Left lung (tissue), 14 donors: ENCODE results near the gene GDPD1. TPM values are rescaled to one million over a fixed set of nuclear protein-coding genes. Genes with fewer than 3 reads are reported as not detected.
A peak's percentile ranks its signal among the peaks of the same experiment; 100 is the strongest.

Experiments used
- ATAC-seq: fragments of 200-7000 bp; cut with Tn5 transposase; one replicate; pipeline ENCODE4 v1.9.1; 2020; ENCODE audit warnings: moderate library complexity
- DNase-seq, 4 donors: peaks; one replicate each; pipeline ENCODE4 v3.0.0-alpha.2; 2013 to 2020
- H3K27ac ChIP-seq, 2 donors: fragments of 200-600 bp; sonication (generic) in 1 of 2; one replicate each; pipeline versions ENCODE4 v1.5.0 to v1.8.0; 2020 to 2021
- H3K27me3 ChIP-seq, 2 donors: fragments of 200-600 bp; sonication (generic) in 1 of 2; one replicate each; pipeline versions ENCODE4 v1.5.0 to v1.8.0; 2020 to 2021
- H3K36me3 ChIP-seq, 2 donors: fragments of 200-600 bp; sonication (generic) in 1 of 2; one replicate each; pipeline versions ENCODE4 v1.5.0 to v1.8.0; 2020 to 2021
- H3K4me1 ChIP-seq, 2 donors: fragments of 200-600 bp; one replicate each; pipeline ENCODE4 v1.8.0; 2021
- H3K4me3 ChIP-seq, 2 donors: fragments of 200-600 bp; sonication (generic) in 1 of 2; one replicate each; pipeline versions ENCODE4 v1.5.0 to v1.8.0; 2020 to 2021; ENCODE audit warnings: mild to moderate bottlenecking in 1 of 2
- H3K9me3 ChIP-seq, 2 donors: fragments of 200-600 bp; sonication (generic) in 1 of 2; one replicate each; pipeline versions ENCODE4 v1.5.0 to v1.8.0; 2020 to 2021
- intact Hi-C, 2 donors: fragments of 100-400 bp; cut with DNase I; formaldehyde crosslinking; loops; one replicate each; pipeline versions ENCODE4 v1.11.2 to v1.14.2; 2022
- long read RNA-seq, 12 donors: library from polyadenylated mRNA in 2 of 12; unstranded in 2 of 12; transcript quantifications; one replicate each; pipeline ENCODE4 v2.0.0 and lab custom pipeline, GENCODE V29; 2019 to 2026
- polyA plus RNA-seq, 6 donors: library from polyadenylated mRNA; unstranded; fragments of 120-200 nt; gene quantifications; one replicate each; pipeline ENCODE4 v1.2.1, GENCODE V29; 2013; ENCODE audit not compliant: insufficient read length in 6 of 6
- total RNA-seq, 2 donors: library from RNA; stranded (reverse); fragmentation: NEBNext Ultra II Directional; extraction: Animal tissue kit (Norgen Biotek cat#: 25700); gene quantifications; one replicate each; pipeline ENCODE4 v1.2.1, GENCODE V29; 2021
- TF ChIP-seq, protein P1 (sequence below), 2 donors: fragments of 200-600 bp; sonication (generic) in 1 of 2; IDR thresholded peaks; one replicate each; pipeline versions ENCODE4 v1.5.0 to v1.8.0; 2021; ENCODE audit warnings: antibody characterized with exemption in 2 of 2
- donor health status: DM: no; HTN: yes; CAD: no.
- donor health status: DM: no; HTN: no; CAD: no.

GDPD1 gene
- total RNA-seq (1 to 10 TPM; 2.8 to 4.8 TPM), polyA plus RNA-seq (10 to 100 TPM in 4 of 6 donors, 1 to 10 TPM in 2; 7.7 to 11.5 (median 10.5) TPM)
- long read RNA-seq, donor 1, partial matches to known transcripts = 0 of 1 reads
- long read RNA-seq, donor 1, other reads (novel, unspliced or antisense) = 0 of 1 reads
- long read RNA-seq, donor 2, partial matches to known transcripts = 38 of 39 reads
- long read RNA-seq, donor 2, other reads (novel, unspliced or antisense) = 0 of 39 reads
- long read RNA-seq, donor 3, partial matches to known transcripts = 0 of 1 reads
- long read RNA-seq, donor 3, other reads (novel, unspliced or antisense) = 0 of 1 reads
- long read RNA-seq, donor 4 = 0 reads
- long read RNA-seq, donor 5, partial matches to known transcripts = 0 of 2 reads
- long read RNA-seq, donor 5, other reads (novel, unspliced or antisense) = 0 of 2 reads
- long read RNA-seq, donor 6, partial matches to known transcripts = 0 of 1 reads
- long read RNA-seq, donor 6, other reads (novel, unspliced or antisense) = 0 of 1 reads
- long read RNA-seq, donor 7, partial matches to known transcripts = 0 of 2 reads
- long read RNA-seq, donor 7, other reads (novel, unspliced or antisense) = 0 of 2 reads
- long read RNA-seq, donor 8 = 0 reads
- long read RNA-seq, donor 9 = 0 reads
- long read RNA-seq, donor 10, partial matches to known transcripts = 0 of 1 reads
- long read RNA-seq, donor 10, other reads (novel, unspliced or antisense) = 1 of 1 reads
- long read RNA-seq, donor 11 = 0 reads
- long read RNA-seq, donor 12, partial matches to known transcripts = 0 of 4 reads
- long read RNA-seq, donor 12, other reads (novel, unspliced or antisense) = 0 of 4 reads

GRCh38 chr17:59220328-59221158 lies at the start of gene GDPD1:
Gene GDPD1, plus strand, starts transcription at chr17:59220511. Its CDS starts 99 bp downstream, at chr17:59220610.
- intact Hi-C loops = no loop called here
- DNase-seq = peak; percentile 87 to 100 (median 96)
- Histone ChIP-seq H3K27ac (peak within 1 kb of the TSS; percentile 62 to 80), H3K9me3 (no peaks in the 10 kb centered on the region), H3K27me3 (no peaks in the 10 kb centered on the region), H3K4me3 (peak within 1 kb of the TSS; percentile 74 to 76), H3K36me3 (peaks cover 0 to 2% of the 10 kb centered on the region in 2 donors), H3K4me1 (peaks cover 0 to 15% of the 10 kb centered on the region in 2 donors)
- TF ChIP-seq, protein P1, sequence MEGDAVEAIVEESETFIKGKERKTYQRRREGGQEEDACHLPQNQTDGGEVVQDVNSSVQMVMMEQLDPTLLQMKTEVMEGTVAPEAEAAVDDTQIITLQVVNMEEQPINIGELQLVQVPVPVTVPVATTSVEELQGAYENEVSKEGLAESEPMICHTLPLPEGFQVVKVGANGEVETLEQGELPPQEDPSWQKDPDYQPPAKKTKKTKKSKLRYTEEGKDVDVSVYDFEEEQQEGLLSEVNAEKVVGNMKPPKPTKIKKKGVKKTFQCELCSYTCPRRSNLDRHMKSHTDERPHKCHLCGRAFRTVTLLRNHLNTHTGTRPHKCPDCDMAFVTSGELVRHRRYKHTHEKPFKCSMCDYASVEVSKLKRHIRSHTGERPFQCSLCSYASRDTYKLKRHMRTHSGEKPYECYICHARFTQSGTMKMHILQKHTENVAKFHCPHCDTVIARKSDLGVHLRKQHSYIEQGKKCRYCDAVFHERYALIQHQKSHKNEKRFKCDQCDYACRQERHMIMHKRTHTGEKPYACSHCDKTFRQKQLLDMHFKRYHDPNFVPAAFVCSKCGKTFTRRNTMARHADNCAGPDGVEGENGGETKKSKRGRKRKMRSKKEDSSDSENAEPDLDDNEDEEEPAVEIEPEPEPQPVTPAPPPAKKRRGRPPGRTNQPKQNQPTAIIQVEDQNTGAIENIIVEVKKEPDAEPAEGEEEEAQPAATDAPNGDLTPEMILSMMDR (IDR thresholded peaks at IDR 0.05) = peak; percentile 72 to 80
- peak; percentile 98 for ATAC-seq

DNA sequence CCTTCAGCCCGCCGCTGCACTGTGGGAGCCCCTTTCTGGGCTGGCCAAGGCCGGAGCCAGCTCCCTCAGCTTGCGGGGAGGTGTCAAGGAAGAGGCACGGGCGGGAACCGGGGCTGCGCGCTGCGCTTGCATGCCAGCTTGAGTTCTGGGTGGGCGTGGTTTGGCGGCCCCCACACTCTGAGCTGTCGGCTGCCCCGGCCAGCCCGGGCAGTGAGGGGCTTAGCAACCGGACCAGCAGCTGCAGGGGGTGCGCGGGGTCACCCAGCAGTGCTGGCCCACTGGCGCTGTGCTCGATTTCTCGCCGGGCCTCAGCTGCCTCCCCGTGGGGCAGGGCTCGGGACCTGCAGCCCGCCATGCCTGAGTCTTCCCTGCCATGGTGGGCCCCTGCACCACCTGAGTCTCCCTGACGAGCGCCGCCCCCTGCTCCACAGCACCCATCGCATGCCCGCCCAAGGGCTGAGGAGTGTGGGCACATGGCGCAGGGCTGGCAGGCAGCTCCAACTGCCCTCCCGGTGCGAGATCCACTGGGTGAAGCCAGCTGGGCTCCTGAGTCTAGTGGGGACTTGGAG lies 47.8 kb upstream of the GDPD1 start:
- no peak overlapping the region for H3K27ac ChIP-seq
- no peaks in the 10 kb centered on the region for H3K27me3 ChIP-seq
- ATAC-seq = no peak
- H3K4me3 ChIP-seq = no peak overlapping the region
- intact Hi-C loops = no loop called here
- H3K36me3 ChIP-seq = peaks cover 0 to 24% of the 10 kb centered on the region in 2 donors
- no peak for DNase-seq
- H3K4me1 ChIP-seq = no peaks in the 10 kb centered on the region
- TF ChIP-seq, protein P1 (IDR thresholded peaks at IDR 0.05) = no peak
- H3K9me3 ChIP-seq = no peaks in the 10 kb centered on the region

DNA sequence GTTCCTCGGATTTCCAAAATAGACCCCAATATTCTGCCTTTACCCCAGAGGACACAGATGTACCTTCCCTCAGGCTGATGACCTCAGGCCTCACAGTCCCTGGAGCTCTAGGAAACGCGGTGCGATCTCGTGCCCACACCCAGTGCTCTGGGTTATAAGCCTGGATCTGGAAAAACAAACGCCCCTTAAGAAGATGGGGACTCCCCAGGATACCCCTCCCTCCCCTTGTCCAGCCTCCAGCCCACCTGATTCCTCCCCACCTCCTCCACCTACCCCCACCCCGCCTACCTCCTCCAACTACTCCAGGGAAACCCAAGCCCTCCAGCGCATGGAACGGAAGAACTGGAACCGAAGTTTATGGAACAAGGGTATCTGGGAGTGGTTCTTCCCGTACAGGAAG lies 45.6 kb upstream of the GDPD1 start:
- intact Hi-C loops = no loop called here
- Histone ChIP-seq H3K4me1 (no peaks in the 10 kb centered on the region), H3K27me3 (no peaks in the 10 kb centered on the region), H3K27ac (no peak overlapping the region), H3K36me3 (peaks cover 0 to 24% of the 10 kb centered on the region in 2 donors), H3K4me3 (no peak overlapping the region), H3K9me3 (no peaks in the 10 kb centered on the region)
- TF ChIP-seq, protein P1 (IDR thresholded peaks at IDR 0.05) = no peak
- no peak for ATAC-seq
- no peak for DNase-seq

DNA sequence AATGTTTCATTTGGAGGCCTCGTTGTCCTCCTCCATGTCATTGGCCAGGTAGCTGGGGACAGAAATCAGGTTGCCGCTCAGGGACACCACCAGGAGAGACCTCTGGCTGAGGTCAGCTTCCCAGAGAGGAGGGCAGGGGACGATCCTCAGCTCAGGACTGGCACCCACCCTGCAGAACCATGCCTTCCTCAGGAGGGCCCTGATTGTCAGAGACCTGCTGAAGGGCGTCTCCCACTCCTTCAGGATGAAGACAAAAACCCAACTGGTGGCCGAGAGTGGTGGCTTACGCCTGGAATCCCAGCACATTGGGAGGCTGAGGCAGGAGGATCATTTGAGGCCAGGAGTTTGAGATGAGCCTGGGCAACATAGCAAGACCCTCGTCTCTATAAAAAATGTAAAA lies 45.2 kb upstream of the GDPD1 start:
- TF ChIP-seq, protein P1 (IDR thresholded peaks at IDR 0.05) = no peak
- intact Hi-C loops = no loop called here

More for the DNA sequence above, 45.2 kb upstream of the GDPD1 start:
- Histone ChIP-seq H3K36me3 (peaks cover 0 to 24% of the 10 kb centered on the region in 2 donors), H3K4me3 (no peak overlapping the region), H3K27me3 (no peaks in the 10 kb centered on the region), H3K4me1 (no peaks in the 10 kb centered on the region), H3K27ac (no peak overlapping the region), H3K9me3 (no peaks in the 10 kb centered on the region)
- ATAC-seq (no peak), DNase-seq (no peak)
